AG08395 (cell line): ENCODE data around the gene FAM169A.
"Not testable (repeated sequence)": the region's sequence is repeated elsewhere in the genome, so short reads cannot be mapped to it uniquely, and the experiment has no call there.

Experiments
- DNase-seq: peaks from one replicate; pipeline ENCODE4 v3.0.0; 2012; ENCODE audit warnings: mixed read lengths, low spot score

Gene FAM169A

GRCh38 chr5:74865804-74866595, at the start of gene FAM169A:
Gene FAM169A, minus strand, starts transcription at chr5:74866387. Its CDS starts 24,711 bp downstream, at chr5:74841676.
- peak; percentile 45 for DNase-seq

GRCh38 chr5:74915488-74915887, 49.3 kb upstream of the FAM169A start:
- DNase-seq = no peak

GRCh38 chr5:74911421-74911820, 45.2 kb upstream of the FAM169A start:
- not testable (repeated sequence) for DNase-seq

- not testable (repeated sequence) for DNase-seq
Observed at GRCh38 chr5:74909888-74910287, 43.7 kb upstream of the FAM169A start.

GRCh38 chr5:74908237-74908636, 42.0 kb upstream of the FAM169A start:
- DNase-seq = not testable (repeated sequence)

GRCh38 chr5:74904713-74905112, 38.5 kb upstream of the FAM169A start:
- not testable (repeated sequence) for DNase-seq

GRCh38 chr5:74903165-74903787, 37.1 kb upstream of the FAM169A start:
- no peak for DNase-seq

- no peak for DNase-seq
Observed at GRCh38 chr5:74897049-74897448, 30.9 kb upstream of the FAM169A start.

- DNase-seq = peak; percentile 70
Observed at GRCh38 chr5:74895906-74896305, 29.7 kb upstream of the FAM169A start.

GRCh38 chr5:74894351-74894750, 28.2 kb upstream of the FAM169A start:
- no peak for DNase-seq

GRCh38 chr5:74892921-74893320, 26.7 kb upstream of the FAM169A start:
- no peak for DNase-seq

GRCh38 chr5:74889523-74890105, 23.4 kb upstream of the FAM169A start:
- no peak for DNase-seq

GRCh38 chr5:74888117-74888516, 21.9 kb upstream of the FAM169A start:
- DNase-seq = no peak

GRCh38 chr5:74885170-74885569, 19.0 kb upstream of the FAM169A start:
- no peak for DNase-seq

- DNase-seq = not testable (repeated sequence)
Observed at GRCh38 chr5:74882379-74883134, 16.4 kb upstream of the FAM169A start.

GRCh38 chr5:74877624-74878304, 11.6 kb upstream of the FAM169A start:
- DNase-seq = no peak

- no peak for DNase-seq
Observed at GRCh38 chr5:74875994-74876791, 10.0 kb upstream of the FAM169A start.

GRCh38 chr5:74873525-74874249, 7.5 kb upstream of the FAM169A start:
- no peak for DNase-seq

GRCh38 chr5:74870299-74871067, 4.3 kb upstream of the FAM169A start:
- DNase-seq = no peak
